GM12873 (cell line): ENCODE measurements around the gene TRAPPC4.

ENCODE experiments used
- TF ChIP-seq, protein P1 (sequence below): IDR thresholded peaks from 2 replicates; pipeline ENCODE4 v1.5.1; 2012; ENCODE audit warnings: low read depth, mild to moderate bottlenecking, moderate library complexity, low read length, control low read depth; ENCODE audit not compliant: insufficient read depth; ENCODE audit errors: missing control alignments

The TRAPPC4 gene

DNA sequence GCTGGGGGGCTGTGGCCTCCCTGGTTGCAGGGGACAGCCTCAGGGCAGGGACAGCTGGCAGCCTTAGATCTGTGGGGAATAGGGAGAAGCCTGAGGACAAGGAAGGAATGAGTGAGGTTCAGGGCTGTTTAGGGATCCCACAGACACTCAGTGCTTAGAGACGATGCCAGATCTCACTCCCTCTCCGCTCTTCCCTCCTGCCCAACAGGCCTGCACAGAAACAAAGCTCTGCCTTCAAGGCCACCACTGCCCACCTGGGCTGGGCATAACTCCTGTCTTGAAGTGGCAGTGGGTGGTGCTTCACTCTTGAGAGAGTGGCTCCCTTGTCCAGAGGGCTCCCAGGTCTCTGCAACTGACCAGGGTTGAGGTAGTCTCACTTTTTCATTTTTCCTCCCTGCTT, 33.7 kb upstream of the TRAPPC4 start:
- TF ChIP-seq, protein P1, sequence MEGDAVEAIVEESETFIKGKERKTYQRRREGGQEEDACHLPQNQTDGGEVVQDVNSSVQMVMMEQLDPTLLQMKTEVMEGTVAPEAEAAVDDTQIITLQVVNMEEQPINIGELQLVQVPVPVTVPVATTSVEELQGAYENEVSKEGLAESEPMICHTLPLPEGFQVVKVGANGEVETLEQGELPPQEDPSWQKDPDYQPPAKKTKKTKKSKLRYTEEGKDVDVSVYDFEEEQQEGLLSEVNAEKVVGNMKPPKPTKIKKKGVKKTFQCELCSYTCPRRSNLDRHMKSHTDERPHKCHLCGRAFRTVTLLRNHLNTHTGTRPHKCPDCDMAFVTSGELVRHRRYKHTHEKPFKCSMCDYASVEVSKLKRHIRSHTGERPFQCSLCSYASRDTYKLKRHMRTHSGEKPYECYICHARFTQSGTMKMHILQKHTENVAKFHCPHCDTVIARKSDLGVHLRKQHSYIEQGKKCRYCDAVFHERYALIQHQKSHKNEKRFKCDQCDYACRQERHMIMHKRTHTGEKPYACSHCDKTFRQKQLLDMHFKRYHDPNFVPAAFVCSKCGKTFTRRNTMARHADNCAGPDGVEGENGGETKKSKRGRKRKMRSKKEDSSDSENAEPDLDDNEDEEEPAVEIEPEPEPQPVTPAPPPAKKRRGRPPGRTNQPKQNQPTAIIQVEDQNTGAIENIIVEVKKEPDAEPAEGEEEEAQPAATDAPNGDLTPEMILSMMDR: no peak

GRCh38 chr11:118988280-118988679, 30.3 kb upstream of the TRAPPC4 start:
- TF ChIP-seq, protein P1: no peak

DNA sequence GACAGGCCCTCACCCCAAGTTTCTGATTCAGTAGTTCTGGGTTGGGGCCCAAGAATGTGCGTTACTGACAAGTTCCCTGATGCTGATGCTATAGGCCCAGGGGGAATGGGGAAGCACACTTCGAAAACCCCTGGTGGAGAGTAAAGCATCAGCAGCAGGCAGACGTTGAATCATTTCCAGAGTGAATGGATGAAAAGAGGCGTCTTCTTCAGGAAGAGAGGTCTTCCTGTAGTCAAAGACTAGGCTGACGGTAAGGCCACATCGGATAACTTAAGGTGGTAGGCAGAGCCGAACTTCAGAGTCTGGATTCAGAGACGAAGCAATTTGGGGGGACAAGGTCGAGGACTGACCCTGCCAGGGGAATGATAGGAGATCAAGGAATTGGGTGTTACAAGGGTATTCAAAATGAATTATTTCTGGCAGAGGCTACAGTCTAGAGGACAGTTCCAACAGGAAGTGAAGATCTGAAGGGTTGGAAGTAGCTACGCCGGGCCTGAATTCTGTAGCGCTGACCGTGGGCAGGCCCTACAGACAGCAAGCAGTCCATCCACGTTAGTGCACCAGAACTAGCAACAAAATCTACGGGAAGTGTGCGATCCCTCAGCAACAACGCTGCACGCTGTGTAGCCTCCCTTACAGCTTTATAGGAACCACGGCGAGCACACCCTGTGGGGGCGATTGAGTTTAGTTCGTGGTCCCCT, 21.5 kb upstream of the TRAPPC4 start:
- TF ChIP-seq, protein P1: peak; percentile 67

DNA sequence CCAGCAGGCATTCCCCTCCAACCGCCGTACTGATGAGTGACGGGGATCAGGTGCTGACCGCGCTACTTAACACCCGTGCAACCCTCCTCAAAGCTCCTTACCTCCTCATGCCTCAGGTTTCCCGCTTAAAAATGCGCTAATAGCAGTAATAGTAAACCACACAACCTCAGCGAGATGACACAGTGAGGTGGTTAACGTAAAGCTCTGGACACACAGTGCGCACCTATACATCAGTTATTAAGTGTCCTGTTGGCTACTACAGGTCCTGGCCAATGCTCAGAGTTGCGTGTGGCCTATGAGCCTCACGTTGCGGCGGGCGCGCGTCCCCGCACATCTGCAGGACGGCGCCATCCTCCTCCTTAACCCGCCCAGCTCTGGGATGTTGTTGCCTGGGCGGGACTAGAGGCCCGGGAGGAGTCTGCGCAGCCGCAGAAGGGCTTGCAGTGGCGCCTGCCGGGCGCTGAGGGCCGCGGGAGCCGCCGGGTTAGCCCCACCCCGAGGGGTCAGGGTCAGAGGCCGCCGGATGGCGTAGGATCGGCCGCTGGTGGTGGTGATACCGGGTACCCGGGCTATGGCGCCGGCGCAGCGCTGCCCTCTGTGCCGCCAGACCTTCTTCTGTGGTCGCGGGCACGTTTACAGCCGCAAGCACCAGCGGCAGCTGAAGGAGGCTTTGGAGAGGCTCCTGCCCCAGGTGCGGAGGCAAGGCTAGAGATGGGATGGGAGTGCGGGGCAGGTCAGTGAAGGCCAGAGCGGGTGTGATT, 20.8 kb upstream of the TRAPPC4 start, which contains the start of gene CENATAC:
TSS of gene CENATAC (plus strand) at position 512 of the 761 bp plus-strand sequence. CDS start at position 572, 60 bp downstream.
- TF ChIP-seq, protein P1: no peak

- TF ChIP-seq, protein P1: no peak
Measured at GRCh38 chr11:118998388-118998717, 20.2 kb upstream of the TRAPPC4 start.

DNA sequence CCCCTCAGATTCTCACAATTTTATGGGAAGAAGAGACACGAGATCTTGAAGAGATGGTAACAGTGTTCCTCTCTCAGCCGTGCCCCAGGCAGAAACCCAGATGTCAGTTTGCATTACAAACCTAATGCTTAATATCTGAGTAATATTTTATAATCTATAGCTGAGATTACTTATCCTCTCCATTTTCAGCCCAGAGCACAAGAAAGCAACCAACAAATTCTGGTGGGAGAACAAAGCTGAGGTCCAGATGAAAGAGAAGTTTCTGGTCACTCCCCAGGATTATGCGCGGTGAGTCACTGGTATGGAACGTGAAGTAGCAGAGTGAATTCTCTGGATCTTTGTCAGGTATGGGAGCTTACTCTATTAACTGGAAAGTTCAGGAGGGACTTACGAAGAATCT, 19.7 kb upstream of the TRAPPC4 start:
- TF ChIP-seq, protein P1: no peak

GRCh38 chr11:119000906-119001305, 17.7 kb upstream of the TRAPPC4 start:
- TF ChIP-seq, protein P1: no peak
